Right atrium auricular region (tissue), 2 donors: Measurements from ENCODE around the gene ANKFN1. TPM values are rescaled to one million over a fixed set of nuclear protein-coding genes. Genes with fewer than 3 reads are reported as not detected.

ENCODE experiments used
- DNase-seq: peaks from one replicate; pipeline ENCODE4 v3.0.0-alpha.2; 2019; ENCODE audit warnings: low spot score
- H3K27ac ChIP-seq, 2 donors: fragments of 200-600 bp; sonication (generic); 1 replicate in 1 of 2; 2 replicates in 1 of 2; pipeline ENCODE4 v1.5.1; 2016 to 2019
- H3K27me3 ChIP-seq, 2 donors: fragments of 200-600 bp; sonication (generic); one replicate each; pipeline versions ENCODE4 v1.5.1 to v1.6.0; 2017 to 2019
- H3K36me3 ChIP-seq: fragments of 200-600 bp; sonication (generic); one replicate; pipeline ENCODE4 v1.5.1; 2016
- H3K4me1 ChIP-seq, 2 donors: fragments of 200-600 bp; sonication (generic); one replicate each; pipeline versions ENCODE4 v1.5.1 to v1.6.0; 2017 to 2019
- H3K4me3 ChIP-seq, 2 donors: fragments of 200-600 bp; sonication (generic); 1 replicate in 1 of 2; 2 replicates in 1 of 2; pipeline ENCODE4 v1.5.1; 2017 to 2019; ENCODE audit warnings: mild to moderate bottlenecking in 1 of 2, moderate library complexity in 1 of 2
- H3K9me3 ChIP-seq, 2 donors: fragments of 200-600 bp; sonication (generic); one replicate each; pipeline ENCODE4 v1.5.1; 2019
- total RNA-seq, 2 donors: library from RNA; depleted of rRNA; stranded (reverse); fragments of >200 nt; gene quantifications; one replicate each; pipeline ENCODE4 v1.1.0, GENCODE V29; 2016
- TF ChIP-seq, protein P1 (sequence below), 2 donors: fragments of 200-600 bp; sonication (generic); IDR thresholded peaks; one replicate each; pipeline ENCODE4 v1.5.1; 2019; ENCODE audit warnings: antibody characterized with exemption in 2 of 2

ANKFN1 gene
- total RNA-seq, 2 donors from 2014 or later = 0.67 TPM; not detected in 1

DNA sequence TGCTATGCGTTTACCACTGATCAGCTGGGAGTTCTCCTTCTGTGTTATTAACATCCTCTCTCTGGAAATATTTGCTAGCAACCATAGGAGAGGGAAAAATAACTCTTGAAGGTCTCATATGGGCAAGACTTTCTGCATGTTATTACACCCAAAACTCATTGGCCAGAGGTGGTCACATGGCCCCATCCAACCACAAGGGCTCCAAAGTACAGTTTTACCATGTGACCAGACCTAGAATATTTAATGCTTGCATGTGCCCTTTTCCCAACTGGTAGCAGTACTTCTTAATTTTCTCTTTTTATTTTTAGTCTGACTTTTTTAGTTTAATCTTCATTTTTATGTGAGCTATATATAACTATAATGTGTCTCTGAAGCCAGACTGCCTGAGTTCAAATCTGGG, 299.2 kb downstream of the ANKFN1 start:
- Histone ChIP-seq H3K4me1 (no peaks in the 10 kb centered on the region), H3K9me3 (no peaks in the 10 kb centered on the region), H3K4me3 (no peak overlapping the region), H3K27ac (no peak overlapping the region), H3K27me3 (no peaks in the 10 kb centered on the region), H3K36me3 (no peaks in the 10 kb centered on the region)
- TF ChIP-seq, protein P1, sequence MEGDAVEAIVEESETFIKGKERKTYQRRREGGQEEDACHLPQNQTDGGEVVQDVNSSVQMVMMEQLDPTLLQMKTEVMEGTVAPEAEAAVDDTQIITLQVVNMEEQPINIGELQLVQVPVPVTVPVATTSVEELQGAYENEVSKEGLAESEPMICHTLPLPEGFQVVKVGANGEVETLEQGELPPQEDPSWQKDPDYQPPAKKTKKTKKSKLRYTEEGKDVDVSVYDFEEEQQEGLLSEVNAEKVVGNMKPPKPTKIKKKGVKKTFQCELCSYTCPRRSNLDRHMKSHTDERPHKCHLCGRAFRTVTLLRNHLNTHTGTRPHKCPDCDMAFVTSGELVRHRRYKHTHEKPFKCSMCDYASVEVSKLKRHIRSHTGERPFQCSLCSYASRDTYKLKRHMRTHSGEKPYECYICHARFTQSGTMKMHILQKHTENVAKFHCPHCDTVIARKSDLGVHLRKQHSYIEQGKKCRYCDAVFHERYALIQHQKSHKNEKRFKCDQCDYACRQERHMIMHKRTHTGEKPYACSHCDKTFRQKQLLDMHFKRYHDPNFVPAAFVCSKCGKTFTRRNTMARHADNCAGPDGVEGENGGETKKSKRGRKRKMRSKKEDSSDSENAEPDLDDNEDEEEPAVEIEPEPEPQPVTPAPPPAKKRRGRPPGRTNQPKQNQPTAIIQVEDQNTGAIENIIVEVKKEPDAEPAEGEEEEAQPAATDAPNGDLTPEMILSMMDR (IDR thresholded peaks at IDR 0.05) = no peak
- DNase-seq = no peak

GRCh38 chr17:56457501-56457900, 304.2 kb downstream of the ANKFN1 start:
- H3K27ac ChIP-seq = no peak overlapping the region
- TF ChIP-seq, protein P1 (IDR thresholded peaks at IDR 0.05) = no peak
- H3K4me1 ChIP-seq = no peaks in the 10 kb centered on the region
- no peak for DNase-seq
- no peaks in the 10 kb centered on the region for H3K9me3 ChIP-seq
- no peaks in the 10 kb centered on the region for H3K36me3 ChIP-seq
- no peaks in the 10 kb centered on the region for H3K27me3 ChIP-seq
- no peak overlapping the region for H3K4me3 ChIP-seq

DNA sequence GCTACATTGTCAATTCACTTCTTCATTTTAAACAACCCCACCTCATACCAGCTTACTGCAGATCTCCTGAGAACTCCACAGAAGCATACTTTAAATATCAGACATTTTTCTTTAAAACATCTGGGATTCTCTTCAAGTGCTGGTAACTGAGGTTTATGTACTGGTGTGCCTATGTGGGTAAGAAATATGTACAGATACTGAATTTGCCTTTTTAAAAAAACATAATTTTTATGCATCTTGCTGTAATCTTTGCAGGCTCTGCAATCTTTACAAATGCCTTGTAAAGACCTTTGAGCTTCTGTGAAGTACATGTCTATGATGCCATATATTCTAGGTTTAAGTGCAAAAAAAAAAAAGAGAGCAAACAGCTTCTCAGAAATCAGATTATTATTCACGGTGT, 312.6 kb downstream of the ANKFN1 start:
- TF ChIP-seq, protein P1 (IDR thresholded peaks at IDR 0.05) = no peak
- Histone ChIP-seq H3K36me3 (no peaks in the 10 kb centered on the region), H3K4me3 (no peak overlapping the region), H3K27me3 (no peaks in the 10 kb centered on the region), H3K4me1 (no peaks in the 10 kb centered on the region), H3K9me3 (no peaks in the 10 kb centered on the region), H3K27ac (no peak overlapping the region)
- no peak for DNase-seq

GRCh38 chr17:56468840-56469239, 315.6 kb downstream of the ANKFN1 start:
- TF ChIP-seq, protein P1 (IDR thresholded peaks at IDR 0.05) = no peak
- no peak for DNase-seq

GRCh38 chr17:56471696-56472095, 318.4 kb downstream of the ANKFN1 start:
- Histone ChIP-seq H3K27me3 (no peaks in the 10 kb centered on the region), H3K36me3 (no peaks in the 10 kb centered on the region), H3K4me3 (no peak overlapping the region), H3K27ac (no peak overlapping the region), H3K9me3 (peaks cover 0 to 8% of the 10 kb centered on the region in 2 donors), H3K4me1 (no peaks in the 10 kb centered on the region)
- no peak for DNase-seq
- TF ChIP-seq, protein P1 (IDR thresholded peaks at IDR 0.05) = no peak

More at GRCh38 chr17:56468840-56469239, 315.6 kb downstream of the ANKFN1 start:
- Histone ChIP-seq H3K27ac (no peak overlapping the region), H3K27me3 (no peaks in the 10 kb centered on the region), H3K36me3 (no peaks in the 10 kb centered on the region), H3K4me1 (no peaks in the 10 kb centered on the region), H3K9me3 (peaks cover 0 to 8% of the 10 kb centered on the region in 2 donors), H3K4me3 (no peak overlapping the region)

- Histone ChIP-seq H3K4me1 (no peaks in the 10 kb centered on the region), H3K9me3 (peaks cover 0 to 8% of the 10 kb centered on the region in 2 donors), H3K36me3 (no peaks in the 10 kb centered on the region), H3K4me3 (no peak overlapping the region), H3K27me3 (no peaks in the 10 kb centered on the region), H3K27ac (no peak overlapping the region)
- TF ChIP-seq, protein P1 (IDR thresholded peaks at IDR 0.05) = no peak
- DNase-seq = no peak
Measured at GRCh38 chr17:56475116-56475515, 321.8 kb downstream of the ANKFN1 start.
